Liver (tissue), 9 donors: Measurements from ENCODE around the gene ULBP2. TPM values are rescaled to one million over a fixed set of nuclear protein-coding genes. Genes with fewer than 3 reads are reported as not detected.
A peak's percentile ranks its signal among the peaks of the same experiment; 100 is the strongest.

Experiments
- DNase-seq: peaks from one replicate; pipeline ENCODE4 v3.0.0-alpha.2; 2017; ENCODE audit warnings: low spot score
- H3K27ac ChIP-seq, 2 donors: one replicate each; pipeline ENCODE4 v1.7.0; 2013; ENCODE audit warnings: inconsistent platforms in 2 of 2, low read length in 2 of 2, control low read depth in 1 of 2, low read depth in 1 of 2, mild to moderate bottlenecking in 1 of 2
- H3K27me3 ChIP-seq, 4 donors: one replicate each; pipeline versions ENCODE4 v1.6.1 to v1.7.0; 2013; ENCODE audit warnings: low read length in 3 of 4, inconsistent platforms in 1 of 4, mild to moderate bottlenecking in 1 of 4, moderate library complexity in 1 of 4; ENCODE audit not compliant: control insufficient read depth in 4 of 4, insufficient read depth in 4 of 4
- H3K36me3 ChIP-seq, 4 donors: one replicate each; pipeline versions ENCODE4 v1.6.1 to v1.7.0; 2013; ENCODE audit warnings: low read length in 3 of 4, mild to moderate bottlenecking in 3 of 4, low read depth in 1 of 4, moderate library complexity in 1 of 4; ENCODE audit not compliant: control insufficient read depth in 4 of 4, insufficient read depth in 3 of 4
- H3K4me1 ChIP-seq, 4 donors: one replicate each; pipeline versions ENCODE4 v1.6.1 to v1.7.0; 2013; ENCODE audit warnings: low read length in 3 of 4, mild to moderate bottlenecking in 3 of 4, moderate library complexity in 1 of 4; ENCODE audit not compliant: control insufficient read depth in 4 of 4, insufficient read depth in 4 of 4
- H3K4me3 ChIP-seq, 3 donors: one replicate each; pipeline versions ENCODE4 v1.6.1 to v1.7.0; 2013; ENCODE audit warnings: low read length in 3 of 3, control low read depth in 1 of 3, low read depth in 1 of 3, mild to moderate bottlenecking in 1 of 3
- H3K9ac ChIP-seq, 2 donors: one replicate each; pipeline ENCODE4 v1.7.0; 2013; ENCODE audit warnings: low read length in 2 of 2, mild to moderate bottlenecking in 2 of 2, moderate library complexity in 2 of 2, control low read depth in 1 of 2, low read depth in 1 of 2
- H3K9me3 ChIP-seq, 4 donors: one replicate each; pipeline versions ENCODE4 v1.6.1 to v1.7.0; 2013; ENCODE audit warnings: low read length in 3 of 4; ENCODE audit not compliant: control insufficient read depth in 4 of 4
- EGR1 ChIP-seq, 2 donors: IDR thresholded peaks; 2 replicates each; pipeline ENCODE4 v1.6.1; 2016 to 2018; ENCODE audit warnings: antibody characterized with exemption in 2 of 2, low read depth in 2 of 2
- FOXA1 ChIP-seq: IDR thresholded peaks from 2 replicates; pipeline ENCODE4 v1.6.1; 2016; ENCODE audit warnings: antibody characterized with exemption
- FOXA2 ChIP-seq: IDR thresholded peaks from 2 replicates; pipeline ENCODE4 v1.6.1; 2016; ENCODE audit warnings: antibody characterized with exemption
- GABPA ChIP-seq, 2 donors: IDR thresholded peaks in 1 of 2; conservative IDR thresholded peaks in 1 of 2; 2 replicates each; pipeline ENCODE4 v1.6.1; 2016; ENCODE audit warnings: antibody characterized with exemption in 2 of 2, mild to moderate bottlenecking in 1 of 2, moderate library complexity in 1 of 2
- HNF4A ChIP-seq, 2 donors: conservative IDR thresholded peaks; 2 replicates each; pipeline ENCODE4 v1.6.1; 2016; ENCODE audit warnings: antibody characterized with exemption in 2 of 2, mild to moderate bottlenecking in 2 of 2
- HNF4G ChIP-seq: IDR thresholded peaks from 2 replicates; pipeline ENCODE4 v1.6.1; 2016; ENCODE audit warnings: antibody characterized with exemption
- JUND ChIP-seq, 2 donors: IDR thresholded peaks; 2 replicates each; pipeline ENCODE4 v1.6.1; 2016; ENCODE audit warnings: antibody characterized with exemption in 2 of 2
- NR2F2 ChIP-seq: IDR thresholded peaks from 2 replicates; pipeline ENCODE4 v1.6.1; 2016; ENCODE audit warnings: antibody characterized with exemption
- RAD21 ChIP-seq, 2 donors: IDR thresholded peaks; 2 replicates each; pipeline ENCODE4 v1.6.1; 2016; ENCODE audit warnings: antibody characterized with exemption in 2 of 2, mild to moderate bottlenecking in 2 of 2
- REST ChIP-seq: IDR thresholded peaks from 2 replicates; pipeline ENCODE4 v1.6.1; 2016; ENCODE audit warnings: antibody characterized with exemption, mild to moderate bottlenecking
- RXRA ChIP-seq, 2 donors: IDR thresholded peaks; 2 replicates each; pipeline ENCODE4 v1.6.1; 2017 to 2018; ENCODE audit warnings: antibody characterized with exemption in 2 of 2, mild to moderate bottlenecking in 1 of 2
- SP1 ChIP-seq: IDR thresholded peaks from 2 replicates; pipeline ENCODE4 v1.6.1; 2018; ENCODE audit warnings: antibody characterized with exemption, mild to moderate bottlenecking
- TAF1 ChIP-seq: conservative IDR thresholded peaks from 2 replicates; pipeline ENCODE4 v1.6.1; 2016; ENCODE audit warnings: antibody characterized with exemption, mild to moderate bottlenecking
- YY1 ChIP-seq: IDR thresholded peaks from 2 replicates; pipeline ENCODE4 v1.6.1; 2016; ENCODE audit warnings: antibody characterized with exemption, mild to moderate bottlenecking
- WGBS: extraction: QIAGEN DNeasy Blood & Tissue Kit; methylation state at CpG from one replicate; pipeline ENCODE4 v1.1.7; 2013; 5-methylcytosine and 5-hydroxymethylcytosine counted together
- polyA plus RNA-seq, 2 donors: library from polyadenylated mRNA; stranded (reverse) in 1 of 2; unstranded in 1 of 2; fragments of 200-250 nt in 1 of 2; fragments of >200 nt in 1 of 2; fragmentation: Nextera tagmentation in 1 of 2; extraction: Ambion mirVana in 1 of 2; gene quantifications; one replicate each; pipeline versions ENCODE4 v1.2.1 to v1.2.3, GENCODE V29; 2013 to 2015
- total RNA-seq, 2 donors: library from RNA; depleted of rRNA; stranded (reverse); fragments of >200 nt; gene quantifications; one replicate each; pipeline ENCODE4 v1.2.3, GENCODE V29; 2014
- TF ChIP-seq, protein P1 (sequence below): IDR thresholded peaks from 2 replicates; pipeline ENCODE4 v1.6.1; 2016; ENCODE audit warnings: antibody characterized with exemption
- TF ChIP-seq, protein P2 (sequence below): IDR thresholded peaks from 2 replicates; pipeline ENCODE4 v1.6.1; 2016; ENCODE audit warnings: antibody characterized with exemption
- TF ChIP-seq, protein P3 (sequence below): fragments of 150-350 bp; IDR thresholded peaks from 2 replicates; pipeline ENCODE4 v1.5.1; 2017; ENCODE audit warnings: improper control_type of control experiment, low read depth, low read length; ENCODE audit not compliant: missing input control
- donor health status: healthy.
- donor health status: healthy.
- donor health status: healthy.
- donor health status: healthy.
- donor health status: healthy.

Gene ULBP2
- total and polyA plus RNA-seq, 4 donors, result 0.14 to 0.27 (median 0.20) TPM

- 1% methylated on average over 58 of the region's 58 CpGs for WGBS
- H3K27ac ChIP-seq, result no peak overlapping the region
- H3K4me1 ChIP-seq, result peaks cover 9 to 27% (median 14%) of the 10 kb centered on the region in 4 donors
- no peak for DNase-seq
- peaks cover 0 to 27% (median 14%) of the 10 kb centered on the region in 4 donors for H3K27me3 ChIP-seq
- no peaks in the 10 kb centered on the region for H3K9me3 ChIP-seq
- H3K4me3 ChIP-seq, result peak overlapping the region in 2 of 3 donors; percentile 54 to 57
- H3K9ac ChIP-seq, result no peak overlapping the region
- TF ChIP-seq REST (no peak), FOXA2 (no peak), TAF1 (no peak), RXRA (IDR thresholded peaks at IDR 0.05) (no peak), JUND (IDR thresholded peaks at IDR 0.05) (no peak), FOXA1 (no peak), YY1 (no peak), SP1 (no peak)
- TF ChIP-seq, protein P1, sequence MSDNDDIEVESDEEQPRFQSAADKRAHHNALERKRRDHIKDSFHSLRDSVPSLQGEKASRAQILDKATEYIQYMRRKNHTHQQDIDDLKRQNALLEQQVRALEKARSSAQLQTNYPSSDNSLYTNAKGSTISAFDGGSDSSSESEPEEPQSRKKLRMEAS, result no peak
- TF ChIP-seq, protein P2, sequence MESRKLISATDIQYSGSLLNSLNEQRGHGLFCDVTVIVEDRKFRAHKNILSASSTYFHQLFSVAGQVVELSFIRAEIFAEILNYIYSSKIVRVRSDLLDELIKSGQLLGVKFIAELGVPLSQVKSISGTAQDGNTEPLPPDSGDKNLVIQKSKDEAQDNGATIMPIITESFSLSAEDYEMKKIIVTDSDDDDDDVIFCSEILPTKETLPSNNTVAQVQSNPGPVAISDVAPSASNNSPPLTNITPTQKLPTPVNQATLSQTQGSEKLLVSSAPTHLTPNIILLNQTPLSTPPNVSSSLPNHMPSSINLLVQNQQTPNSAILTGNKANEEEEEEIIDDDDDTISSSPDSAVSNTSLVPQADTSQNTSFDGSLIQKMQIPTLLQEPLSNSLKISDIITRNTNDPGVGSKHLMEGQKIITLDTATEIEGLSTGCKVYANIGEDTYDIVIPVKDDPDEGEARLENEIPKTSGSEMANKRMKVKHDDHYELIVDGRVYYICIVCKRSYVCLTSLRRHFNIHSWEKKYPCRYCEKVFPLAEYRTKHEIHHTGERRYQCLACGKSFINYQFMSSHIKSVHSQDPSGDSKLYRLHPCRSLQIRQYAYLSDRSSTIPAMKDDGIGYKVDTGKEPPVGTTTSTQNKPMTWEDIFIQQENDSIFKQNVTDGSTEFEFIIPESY, result no peak
- H3K36me3 ChIP-seq, result no peaks in the 10 kb centered on the region
These were observed 3.1 kb upstream of the ULBP2 start for GRCh38 chr6:149938571-149939355.

GRCh38 chr6:149939356-149939648 is 2.5 kb upstream of the ULBP2 start:
- Histone ChIP-seq H3K9ac (no peak overlapping the region), H3K27me3 (peaks cover 0 to 27% (median 14%) of the 10 kb centered on the region in 4 donors), H3K4me1 (peaks cover 9 to 27% (median 14%) of the 10 kb centered on the region in 4 donors), H3K27ac (no peak overlapping the region), H3K9me3 (no peaks in the 10 kb centered on the region), H3K36me3 (no peaks in the 10 kb centered on the region), H3K4me3 (no peak overlapping the region)
- no peak for DNase-seq
- 20% methylated on average over 5 of the region's 5 CpGs for WGBS
- TF ChIP-seq RAD21 (IDR thresholded peaks at IDR 0.05), result no peak
- no peak for TF ChIP-seq FOXA2
- TF ChIP-seq HNF4A (conservative IDR thresholded peaks at IDR 0.05), result no peak
- TF ChIP-seq YY1, result no peak
- TF ChIP-seq TAF1, result no peak
- no peak for TF ChIP-seq SP1
- TF ChIP-seq JUND (IDR thresholded peaks at IDR 0.05), result no peak
- no peak for TF ChIP-seq HNF4G
- TF ChIP-seq RXRA (IDR thresholded peaks at IDR 0.05), result no peak
- TF ChIP-seq GABPA (IDR thresholded peaks at IDR 0.05 in 1 of 2, conservative IDR thresholded peaks at IDR 0.05 in 1 of 2), result no peak
- TF ChIP-seq NR2F2, result no peak
- TF ChIP-seq FOXA1, result no peak
- TF ChIP-seq EGR1 (IDR thresholded peaks at IDR 0.05; ENCODE audit: low read depth in 2 of 2), result no peak
- TF ChIP-seq, protein P2, result no peak
- TF ChIP-seq, protein P3, sequence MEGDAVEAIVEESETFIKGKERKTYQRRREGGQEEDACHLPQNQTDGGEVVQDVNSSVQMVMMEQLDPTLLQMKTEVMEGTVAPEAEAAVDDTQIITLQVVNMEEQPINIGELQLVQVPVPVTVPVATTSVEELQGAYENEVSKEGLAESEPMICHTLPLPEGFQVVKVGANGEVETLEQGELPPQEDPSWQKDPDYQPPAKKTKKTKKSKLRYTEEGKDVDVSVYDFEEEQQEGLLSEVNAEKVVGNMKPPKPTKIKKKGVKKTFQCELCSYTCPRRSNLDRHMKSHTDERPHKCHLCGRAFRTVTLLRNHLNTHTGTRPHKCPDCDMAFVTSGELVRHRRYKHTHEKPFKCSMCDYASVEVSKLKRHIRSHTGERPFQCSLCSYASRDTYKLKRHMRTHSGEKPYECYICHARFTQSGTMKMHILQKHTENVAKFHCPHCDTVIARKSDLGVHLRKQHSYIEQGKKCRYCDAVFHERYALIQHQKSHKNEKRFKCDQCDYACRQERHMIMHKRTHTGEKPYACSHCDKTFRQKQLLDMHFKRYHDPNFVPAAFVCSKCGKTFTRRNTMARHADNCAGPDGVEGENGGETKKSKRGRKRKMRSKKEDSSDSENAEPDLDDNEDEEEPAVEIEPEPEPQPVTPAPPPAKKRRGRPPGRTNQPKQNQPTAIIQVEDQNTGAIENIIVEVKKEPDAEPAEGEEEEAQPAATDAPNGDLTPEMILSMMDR, result no peak
- TF ChIP-seq, protein P1, result no peak
- no peak for TF ChIP-seq REST
